ENCODE measurements around the gene SYNJ2. TPM values are rescaled to one million over a fixed set of nuclear protein-coding genes. Genes with fewer than 3 reads are reported as not detected.

SYNJ2 gene
- total RNA-seq, 1 donor from 2014 or later = 18.9 TPM

DNA sequence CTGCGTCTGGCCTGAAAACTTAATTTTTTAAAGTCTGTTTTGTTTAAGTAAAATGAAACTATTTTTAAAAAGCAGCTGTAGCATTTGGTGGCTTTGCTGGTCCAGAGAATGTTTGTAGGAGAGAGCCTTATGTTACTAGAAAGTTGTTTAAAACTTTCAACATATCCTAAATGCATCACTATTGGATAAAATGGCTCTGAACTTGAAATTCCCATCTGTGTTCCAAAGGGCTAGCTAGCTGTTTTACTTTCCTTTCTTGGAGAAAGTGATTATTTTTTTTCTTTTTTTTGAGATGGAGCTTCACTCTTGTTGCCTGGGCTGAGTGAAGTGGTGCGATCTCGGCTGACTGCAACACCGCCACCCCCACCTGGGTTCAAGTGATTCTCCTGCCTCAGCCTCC lies 2.5 kb downstream of the SYNJ2 start:
- H3K4me3 Mint-ChIP-seq (ENCODE audit: low read depth) = no peak overlapping the region
- TF ChIP-seq, protein P1, sequence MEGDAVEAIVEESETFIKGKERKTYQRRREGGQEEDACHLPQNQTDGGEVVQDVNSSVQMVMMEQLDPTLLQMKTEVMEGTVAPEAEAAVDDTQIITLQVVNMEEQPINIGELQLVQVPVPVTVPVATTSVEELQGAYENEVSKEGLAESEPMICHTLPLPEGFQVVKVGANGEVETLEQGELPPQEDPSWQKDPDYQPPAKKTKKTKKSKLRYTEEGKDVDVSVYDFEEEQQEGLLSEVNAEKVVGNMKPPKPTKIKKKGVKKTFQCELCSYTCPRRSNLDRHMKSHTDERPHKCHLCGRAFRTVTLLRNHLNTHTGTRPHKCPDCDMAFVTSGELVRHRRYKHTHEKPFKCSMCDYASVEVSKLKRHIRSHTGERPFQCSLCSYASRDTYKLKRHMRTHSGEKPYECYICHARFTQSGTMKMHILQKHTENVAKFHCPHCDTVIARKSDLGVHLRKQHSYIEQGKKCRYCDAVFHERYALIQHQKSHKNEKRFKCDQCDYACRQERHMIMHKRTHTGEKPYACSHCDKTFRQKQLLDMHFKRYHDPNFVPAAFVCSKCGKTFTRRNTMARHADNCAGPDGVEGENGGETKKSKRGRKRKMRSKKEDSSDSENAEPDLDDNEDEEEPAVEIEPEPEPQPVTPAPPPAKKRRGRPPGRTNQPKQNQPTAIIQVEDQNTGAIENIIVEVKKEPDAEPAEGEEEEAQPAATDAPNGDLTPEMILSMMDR (IDR thresholded peaks at IDR 0.05; ENCODE audit: unreplicated experiment) = no peak
- no peak for DNase-seq (ENCODE audit: low spot score, unreplicated experiment)
- peaks cover 16% of the 10 kb centered on the region for H3K4me1 Mint-ChIP-seq (ENCODE audit: low read depth)
- no peaks in the 10 kb centered on the region for H3K9me3 Mint-ChIP-seq (ENCODE audit: low read depth)
- H3K27ac Mint-ChIP-seq = no peak overlapping the region
- H3K27me3 Mint-ChIP-seq = peaks cover 13% of the 10 kb centered on the region
- H3K36me3 Mint-ChIP-seq (ENCODE audit: insufficient read depth) = no peaks in the 10 kb centered on the region

DNA sequence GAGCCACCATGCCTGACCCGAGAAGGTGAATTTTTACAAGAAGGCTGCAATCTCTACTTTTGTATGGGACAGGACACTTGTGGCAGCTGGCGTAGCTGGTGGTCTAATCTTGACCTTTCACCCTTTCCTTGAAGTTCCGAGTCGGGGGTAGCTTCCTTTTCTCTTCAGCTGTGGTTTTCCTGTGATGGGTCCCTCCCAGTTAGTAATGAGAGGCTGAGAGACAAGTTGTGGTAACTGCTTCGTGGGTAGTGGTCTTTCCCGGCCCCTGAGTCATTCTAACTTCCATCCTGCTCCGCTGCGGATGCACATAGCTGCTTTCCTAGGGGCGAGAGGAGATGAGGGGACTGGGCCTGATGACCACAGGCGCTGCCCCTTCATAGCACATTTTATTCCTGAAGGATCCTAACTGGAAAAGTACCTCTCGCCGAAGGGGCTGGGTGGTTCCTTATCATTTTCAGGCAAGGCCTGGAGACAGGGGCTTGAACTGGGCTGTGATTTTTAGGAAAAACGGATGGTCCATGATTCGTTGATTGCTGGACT lies 3.1 kb downstream of the SYNJ2 start:
- TF ChIP-seq, protein P1 (IDR thresholded peaks at IDR 0.05; ENCODE audit: unreplicated experiment) = no peak
- Mint-ChIP-seq H3K4me1 (ENCODE audit: low read depth) (peaks cover 16% of the 10 kb centered on the region), H3K36me3 (ENCODE audit: insufficient read depth) (no peaks in the 10 kb centered on the region), H3K27ac (peak overlapping the region; percentile 88), H3K27me3 (peaks cover 9% of the 10 kb centered on the region), H3K9me3 (ENCODE audit: low read depth) (no peaks in the 10 kb centered on the region), H3K4me3 (ENCODE audit: low read depth) (no peak overlapping the region)
- DNase-seq (ENCODE audit: low spot score, unreplicated experiment) = no peak

DNA sequence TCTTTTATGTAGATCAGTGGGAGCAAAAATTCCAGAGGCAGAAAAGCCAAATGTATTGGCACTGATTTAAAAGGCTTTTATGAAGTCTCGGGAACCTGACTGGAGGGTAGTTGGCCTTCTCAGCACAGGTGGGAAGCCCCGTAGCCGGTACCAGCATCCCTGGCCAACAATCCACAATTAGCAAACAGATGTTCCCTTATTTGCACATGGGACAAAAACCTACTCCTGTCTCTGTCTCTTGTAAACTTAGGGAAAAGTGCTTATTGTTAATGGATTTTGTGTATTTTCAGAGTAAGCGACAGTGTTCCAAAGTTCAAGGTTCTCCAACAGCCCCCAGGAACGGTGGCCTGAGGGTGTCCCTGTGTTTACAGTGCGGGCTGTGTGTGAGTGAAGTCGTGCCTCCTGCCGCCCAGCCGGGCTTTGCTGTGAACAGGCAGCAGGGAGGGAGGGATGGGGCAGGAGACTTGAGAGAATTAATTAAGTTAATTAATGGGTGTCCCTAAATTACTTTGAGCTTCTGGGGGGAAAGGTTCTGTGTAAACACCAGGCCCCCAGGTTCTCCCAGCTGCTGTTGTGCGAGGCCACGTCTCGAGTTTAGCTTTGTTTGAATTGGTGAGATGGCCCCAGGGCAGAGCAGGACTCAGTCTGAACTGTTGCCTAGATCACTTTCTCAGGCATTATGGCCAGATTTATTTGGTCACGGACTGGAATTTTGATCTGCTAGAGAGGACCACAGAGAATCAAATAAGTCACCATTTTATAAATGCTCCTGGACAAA lies 3.9 kb downstream of the SYNJ2 start:
- no peaks in the 10 kb centered on the region for H3K9me3 Mint-ChIP-seq (ENCODE audit: low read depth)
- no peak overlapping the region for H3K4me3 Mint-ChIP-seq (ENCODE audit: low read depth)
- no peak for DNase-seq (ENCODE audit: low spot score, unreplicated experiment)
- H3K27me3 Mint-ChIP-seq = peaks cover 1% of the 10 kb centered on the region
- peak overlapping the region; percentile 88 for H3K27ac Mint-ChIP-seq
- H3K36me3 Mint-ChIP-seq (ENCODE audit: insufficient read depth) = no peaks in the 10 kb centered on the region
- TF ChIP-seq, protein P1 (IDR thresholded peaks at IDR 0.05; ENCODE audit: unreplicated experiment) = no peak
- peaks cover 20% of the 10 kb centered on the region for H3K4me1 Mint-ChIP-seq (ENCODE audit: low read depth)

DNA sequence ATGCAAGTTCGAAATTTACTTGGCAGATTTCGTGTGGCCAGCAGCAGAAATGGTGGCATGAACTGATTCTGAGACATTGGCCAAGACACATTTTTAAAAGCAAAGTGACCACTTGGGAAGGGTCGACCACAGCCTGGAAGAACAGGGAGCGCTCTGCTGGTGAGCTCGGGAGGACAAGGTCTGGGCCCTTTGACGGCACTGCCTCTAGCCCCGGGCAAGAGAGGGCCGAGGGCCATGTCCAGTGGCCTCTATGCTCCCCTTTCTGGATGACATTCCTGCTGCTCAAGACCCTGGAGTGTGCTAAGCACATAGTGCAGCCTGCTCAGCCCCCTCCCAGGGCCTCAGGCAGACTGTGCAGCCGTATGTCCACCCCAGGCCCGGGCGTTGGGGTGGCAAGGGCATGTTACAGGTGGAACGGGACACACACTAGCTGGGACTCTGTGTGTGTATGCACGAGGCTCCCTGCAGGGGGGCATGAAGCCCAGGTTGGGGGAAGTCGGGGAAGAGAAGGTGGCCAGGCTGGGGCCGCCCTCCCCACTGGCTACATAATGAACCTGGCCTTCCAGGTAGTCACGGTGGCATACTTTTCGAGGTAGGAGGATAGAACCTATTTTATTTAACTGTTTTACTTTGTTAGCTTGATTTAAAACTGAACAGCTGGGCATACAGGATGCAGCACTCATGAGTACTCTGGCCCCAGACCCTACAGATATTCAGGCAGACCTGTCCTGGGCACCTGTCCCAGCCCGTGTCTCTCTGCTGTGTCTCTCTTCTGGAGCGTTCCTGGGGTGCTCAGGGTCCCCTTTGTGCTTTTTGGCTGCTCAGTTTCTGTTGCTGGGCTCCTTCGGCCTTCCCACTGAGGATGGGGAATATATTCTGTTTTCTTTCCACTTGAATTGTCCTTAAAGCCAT lies 6.4 kb downstream of the SYNJ2 start:
- no peak overlapping the region for H3K27ac Mint-ChIP-seq
- no peaks in the 10 kb centered on the region for H3K27me3 Mint-ChIP-seq
- no peaks in the 10 kb centered on the region for H3K36me3 Mint-ChIP-seq (ENCODE audit: insufficient read depth)
- peaks cover 24% of the 10 kb centered on the region for H3K4me1 Mint-ChIP-seq (ENCODE audit: low read depth)
- no peaks in the 10 kb centered on the region for H3K9me3 Mint-ChIP-seq (ENCODE audit: low read depth)
- H3K4me3 Mint-ChIP-seq (ENCODE audit: low read depth) = no peak overlapping the region
- TF ChIP-seq, protein P1 (IDR thresholded peaks at IDR 0.05; ENCODE audit: unreplicated experiment) = no peak
- no peak for DNase-seq (ENCODE audit: low spot score, unreplicated experiment)

DNA sequence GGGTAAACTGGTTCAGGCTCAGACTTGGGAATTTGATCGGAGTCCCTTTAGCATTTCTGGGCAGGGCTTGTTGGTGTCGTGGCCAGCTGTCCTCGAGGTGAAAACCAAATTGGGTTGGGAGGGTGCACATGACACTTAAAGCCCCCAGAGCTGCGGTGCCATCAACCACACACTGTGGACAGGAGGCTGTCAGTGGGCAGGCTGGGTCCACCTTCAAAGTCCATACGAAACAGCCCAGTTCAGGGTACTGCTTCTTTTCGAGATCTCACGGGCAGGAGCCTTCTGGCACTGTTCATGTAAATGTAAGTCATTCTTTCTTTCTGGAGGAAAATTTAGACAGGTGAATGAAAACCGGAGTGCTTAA lies 7.0 kb downstream of the SYNJ2 start:
- Mint-ChIP-seq H3K9me3 (ENCODE audit: low read depth) (no peaks in the 10 kb centered on the region), H3K27ac (no peak overlapping the region), H3K36me3 (ENCODE audit: insufficient read depth) (no peaks in the 10 kb centered on the region), H3K4me1 (ENCODE audit: low read depth) (peaks cover 22% of the 10 kb centered on the region), H3K4me3 (ENCODE audit: low read depth) (no peak overlapping the region), H3K27me3 (no peaks in the 10 kb centered on the region)
- TF ChIP-seq, protein P1 (IDR thresholded peaks at IDR 0.05; ENCODE audit: unreplicated experiment) = no peak
- no peak for DNase-seq (ENCODE audit: low spot score, unreplicated experiment)
